ENCODE measurements around the gene LMX1A.

The LMX1A gene

GRCh38 chr1:165212229-165212628 is 144.3 kb downstream of the LMX1A start:
- in situ Hi-C loops (cut with HindIII; ENCODE audit: low pct_unique_long_range_greater_than_20kb, low sequenced_read_pairs), result no loop called here
- DNase-seq (ENCODE audit: low read depth in 1 of 2, low spot score in 1 of 2), result no peak
- no peak for TF ChIP-seq JUND (IDR thresholded peaks at IDR 0.05; ENCODE audit: low read depth)

- in situ Hi-C loops (cut with HindIII; ENCODE audit: low pct_unique_long_range_greater_than_20kb, low sequenced_read_pairs), result no loop called here
- no peak for DNase-seq (ENCODE audit: low read depth in 1 of 2, low spot score in 1 of 2)
- TF ChIP-seq JUND (IDR thresholded peaks at IDR 0.05; ENCODE audit: low read depth), result no peak
Measured at GRCh38 chr1:165207853-165208515, 148.5 kb downstream of the LMX1A start.

- DNase-seq (ENCODE audit: low read depth in 1 of 2, low spot score in 1 of 2), result no peak
- in situ Hi-C loops (cut with HindIII; ENCODE audit: low pct_unique_long_range_greater_than_20kb, low sequenced_read_pairs), result no loop called here
- TF ChIP-seq JUND (IDR thresholded peaks at IDR 0.05; ENCODE audit: low read depth), result no peak
Measured at GRCh38 chr1:165205145-165205544, 151.4 kb downstream of the LMX1A start.

GRCh38 chr1:165204548-165204947 is 152.0 kb downstream of the LMX1A start:
- in situ Hi-C loops (cut with HindIII; ENCODE audit: low pct_unique_long_range_greater_than_20kb, low sequenced_read_pairs), result no loop called here
- no peak for DNase-seq (ENCODE audit: low read depth in 1 of 2, low spot score in 1 of 2)
- no peak for TF ChIP-seq JUND (IDR thresholded peaks at IDR 0.05; ENCODE audit: low read depth)

GRCh38 chr1:165191087-165191486 is 165.4 kb downstream of the LMX1A start:
- in situ Hi-C loops (cut with HindIII; ENCODE audit: low pct_unique_long_range_greater_than_20kb, low sequenced_read_pairs), result no loop called here
- no peak for DNase-seq (ENCODE audit: low read depth in 1 of 2, low spot score in 1 of 2)
- no peak for TF ChIP-seq JUND (IDR thresholded peaks at IDR 0.05; ENCODE audit: low read depth)

GRCh38 chr1:165189913-165190312 is 166.6 kb downstream of the LMX1A start:
- no peak for DNase-seq (ENCODE audit: low read depth in 1 of 2, low spot score in 1 of 2)
- TF ChIP-seq JUND (IDR thresholded peaks at IDR 0.05; ENCODE audit: low read depth), result no peak
- in situ Hi-C loops (cut with HindIII; ENCODE audit: low pct_unique_long_range_greater_than_20kb, low sequenced_read_pairs), result no loop called here

GRCh38 chr1:165189011-165189410 is 167.5 kb downstream of the LMX1A start:
- no peak for TF ChIP-seq JUND (IDR thresholded peaks at IDR 0.05; ENCODE audit: low read depth)
- DNase-seq (ENCODE audit: low read depth in 1 of 2, low spot score in 1 of 2), result no peak
- in situ Hi-C loops (cut with HindIII; ENCODE audit: low pct_unique_long_range_greater_than_20kb, low sequenced_read_pairs), result no loop called here

- in situ Hi-C loops (cut with HindIII; ENCODE audit: low pct_unique_long_range_greater_than_20kb, low sequenced_read_pairs), result no loop called here
- no peak for TF ChIP-seq JUND (IDR thresholded peaks at IDR 0.05; ENCODE audit: low read depth)
- no peak for DNase-seq (ENCODE audit: low read depth in 1 of 2, low spot score in 1 of 2)
Measured at GRCh38 chr1:165187031-165188009, 169.2 kb downstream of the LMX1A start.

- TF ChIP-seq JUND (IDR thresholded peaks at IDR 0.05; ENCODE audit: low read depth), result no peak
- in situ Hi-C loops (cut with HindIII; ENCODE audit: low pct_unique_long_range_greater_than_20kb, low sequenced_read_pairs), result no loop called here
- DNase-seq (ENCODE audit: low read depth in 1 of 2, low spot score in 1 of 2), result no peak
Measured at GRCh38 chr1:165185161-165185889, 171.2 kb downstream of the LMX1A start.

- in situ Hi-C loops (cut with HindIII; ENCODE audit: low pct_unique_long_range_greater_than_20kb, low sequenced_read_pairs), result no loop called here
- TF ChIP-seq JUND (IDR thresholded peaks at IDR 0.05; ENCODE audit: low read depth), result no peak
- no peak for DNase-seq (ENCODE audit: low read depth in 1 of 2, low spot score in 1 of 2)
Measured at GRCh38 chr1:165182975-165183374, 173.5 kb downstream of the LMX1A start.

GRCh38 chr1:165179306-165179705 is 177.2 kb downstream of the LMX1A start:
- no peak for TF ChIP-seq JUND (IDR thresholded peaks at IDR 0.05; ENCODE audit: low read depth)
- no peak for DNase-seq (ENCODE audit: low read depth in 1 of 2, low spot score in 1 of 2)
- in situ Hi-C loops (cut with HindIII; ENCODE audit: low pct_unique_long_range_greater_than_20kb, low sequenced_read_pairs), result no loop called here

GRCh38 chr1:165174491-165174890 is 182.0 kb downstream of the LMX1A start:
- TF ChIP-seq JUND (IDR thresholded peaks at IDR 0.05; ENCODE audit: low read depth), result no peak
- no peak for DNase-seq (ENCODE audit: low read depth in 1 of 2, low spot score in 1 of 2)
- in situ Hi-C loops (cut with HindIII; ENCODE audit: low pct_unique_long_range_greater_than_20kb, low sequenced_read_pairs), result no loop called here
